ENCODE results near the gene NUP50.

- TF ChIP-seq, protein P1, sequence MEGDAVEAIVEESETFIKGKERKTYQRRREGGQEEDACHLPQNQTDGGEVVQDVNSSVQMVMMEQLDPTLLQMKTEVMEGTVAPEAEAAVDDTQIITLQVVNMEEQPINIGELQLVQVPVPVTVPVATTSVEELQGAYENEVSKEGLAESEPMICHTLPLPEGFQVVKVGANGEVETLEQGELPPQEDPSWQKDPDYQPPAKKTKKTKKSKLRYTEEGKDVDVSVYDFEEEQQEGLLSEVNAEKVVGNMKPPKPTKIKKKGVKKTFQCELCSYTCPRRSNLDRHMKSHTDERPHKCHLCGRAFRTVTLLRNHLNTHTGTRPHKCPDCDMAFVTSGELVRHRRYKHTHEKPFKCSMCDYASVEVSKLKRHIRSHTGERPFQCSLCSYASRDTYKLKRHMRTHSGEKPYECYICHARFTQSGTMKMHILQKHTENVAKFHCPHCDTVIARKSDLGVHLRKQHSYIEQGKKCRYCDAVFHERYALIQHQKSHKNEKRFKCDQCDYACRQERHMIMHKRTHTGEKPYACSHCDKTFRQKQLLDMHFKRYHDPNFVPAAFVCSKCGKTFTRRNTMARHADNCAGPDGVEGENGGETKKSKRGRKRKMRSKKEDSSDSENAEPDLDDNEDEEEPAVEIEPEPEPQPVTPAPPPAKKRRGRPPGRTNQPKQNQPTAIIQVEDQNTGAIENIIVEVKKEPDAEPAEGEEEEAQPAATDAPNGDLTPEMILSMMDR (IDR thresholded peaks at IDR 0.05) = no peak
- TF ChIP-seq POLR2A (IDR thresholded peaks at IDR 0.05) (no peak), EP300 (IDR thresholded peaks at IDR 0.05) (no peak), POLR2AphosphoS5 (IDR thresholded peaks at IDR 0.05) (no peak)
Observed at GRCh38 chr22:45204819-45205218, 41.1 kb downstream of the NUP50 start.
